NCI-H2196 (cell line): ENCODE data around the gene SCLY.

ENCODE experiments used
- DNase-seq: peaks from one replicate; lab custom pipeline; 2025; ENCODE audit not compliant: unreplicated experiment; lab: John Stamatoyannopoulos, UW

Gene SCLY

DNA sequence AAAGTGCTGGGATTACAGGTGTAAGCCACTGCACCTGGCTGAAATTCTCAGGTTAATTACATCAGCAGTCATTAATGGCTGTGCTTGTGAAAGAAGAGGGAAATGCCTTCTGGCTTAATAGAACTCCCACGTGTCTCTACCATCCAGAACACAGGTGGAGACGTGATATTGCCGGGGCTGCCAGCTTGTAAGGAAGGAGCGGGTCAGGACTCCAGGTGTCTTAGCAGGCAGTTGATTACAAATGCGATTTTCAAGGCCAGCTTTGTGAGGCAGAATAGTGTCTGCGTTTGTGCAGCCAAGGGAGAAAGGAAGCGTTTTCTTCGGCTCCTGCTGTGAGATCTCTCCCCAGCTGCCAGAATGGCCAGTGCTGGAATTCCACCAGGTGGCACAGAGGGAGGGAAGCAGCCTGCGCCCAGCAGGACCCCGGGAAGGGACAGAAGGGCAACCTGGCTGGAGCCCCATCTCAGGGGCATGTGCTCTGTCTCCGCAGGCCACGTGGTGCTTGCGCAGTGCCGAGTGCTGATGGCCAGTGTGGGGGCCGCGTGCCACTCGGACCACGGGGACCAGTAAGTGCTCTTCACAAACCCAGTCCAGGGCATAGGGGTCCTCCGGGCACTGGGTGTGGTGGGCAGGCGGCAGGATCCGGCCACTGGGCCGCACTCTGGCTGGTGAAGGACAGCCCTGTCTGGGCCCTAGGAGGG, 35.7 kb downstream of the SCLY start:
- DNase-seq: peak; percentile 67

DNA sequence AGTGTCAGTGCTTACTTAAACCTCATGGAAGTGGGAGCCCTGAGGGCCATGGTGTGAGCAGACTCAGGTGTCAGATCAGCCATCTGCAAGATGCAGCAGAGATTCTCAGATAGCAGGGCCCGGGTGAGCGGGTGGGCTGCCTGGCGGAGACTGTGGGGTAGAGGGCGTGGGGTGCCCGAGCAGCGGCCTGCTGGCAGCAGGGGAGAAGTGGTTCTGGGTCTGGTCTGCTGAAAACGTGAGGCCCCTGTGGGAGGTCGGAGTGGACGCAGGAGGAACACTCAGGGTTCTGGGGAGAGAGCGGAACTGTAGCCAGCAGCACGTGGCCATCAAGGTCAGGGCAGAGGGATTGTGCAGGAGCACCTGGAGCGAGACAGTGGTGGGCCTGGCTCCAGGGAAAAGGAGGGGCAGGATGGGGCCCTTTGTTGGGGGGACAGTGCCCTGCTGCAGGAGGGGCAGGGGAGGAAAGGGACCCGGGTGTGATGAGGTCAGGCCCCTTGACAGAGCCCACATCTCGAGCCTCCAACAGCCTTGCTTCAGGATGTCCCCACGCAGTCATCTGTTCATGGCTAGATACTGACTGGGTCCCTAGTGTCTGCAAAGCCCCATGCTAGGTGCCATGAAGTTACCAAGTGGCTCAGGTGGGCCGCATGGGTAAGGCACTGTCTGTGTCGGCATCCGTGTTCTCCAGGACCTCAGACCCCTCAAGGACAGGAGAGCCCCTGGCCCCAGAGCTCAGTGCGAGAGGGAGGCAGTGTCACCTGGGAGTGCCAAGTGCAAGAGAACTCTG, 36.6 kb downstream of the SCLY start:
- DNase-seq: no peak

DNA sequence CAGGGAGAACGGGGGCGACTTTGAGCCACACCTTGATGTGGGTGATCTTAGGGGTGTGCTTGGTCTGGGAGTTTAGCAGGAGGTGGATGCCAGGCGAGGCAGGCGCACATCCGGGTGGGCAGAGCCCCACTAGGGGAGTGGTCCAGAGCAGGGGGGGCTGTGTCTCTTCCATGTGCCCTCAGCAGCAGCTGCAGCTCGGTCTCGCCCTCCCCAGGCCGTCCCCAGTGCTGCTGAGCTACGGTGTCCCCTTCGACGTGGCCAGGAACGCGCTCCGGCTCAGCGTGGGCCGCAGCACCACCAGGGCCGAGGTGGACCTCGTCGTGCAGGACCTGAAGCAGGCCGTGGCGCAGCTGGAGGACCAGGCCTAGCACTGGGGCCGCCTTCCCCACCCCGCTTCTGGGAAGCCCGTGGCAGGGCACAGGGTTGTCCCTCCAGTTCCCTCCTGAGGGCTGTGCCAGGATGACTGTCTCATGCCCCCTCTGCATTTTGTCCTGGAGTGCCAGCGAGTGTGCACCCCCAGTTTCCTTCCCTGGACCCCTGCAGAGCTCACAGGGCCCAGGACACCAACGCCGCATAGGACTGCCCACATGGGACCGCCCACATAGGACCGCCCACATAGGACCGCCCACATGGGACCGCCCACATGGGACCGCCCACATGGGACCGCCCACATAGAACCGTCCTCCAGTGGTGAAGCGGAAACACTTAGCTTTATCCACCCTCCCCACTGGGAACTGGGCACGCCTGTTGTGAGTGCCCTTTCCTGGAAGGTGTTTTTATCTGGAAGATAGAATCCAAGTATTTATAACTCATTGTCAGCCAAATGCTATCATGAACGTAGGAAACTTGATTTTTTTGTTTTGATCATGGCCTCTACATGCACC, 37.4 kb downstream of the SCLY start:
- DNase-seq: peak; percentile 52

DNA sequence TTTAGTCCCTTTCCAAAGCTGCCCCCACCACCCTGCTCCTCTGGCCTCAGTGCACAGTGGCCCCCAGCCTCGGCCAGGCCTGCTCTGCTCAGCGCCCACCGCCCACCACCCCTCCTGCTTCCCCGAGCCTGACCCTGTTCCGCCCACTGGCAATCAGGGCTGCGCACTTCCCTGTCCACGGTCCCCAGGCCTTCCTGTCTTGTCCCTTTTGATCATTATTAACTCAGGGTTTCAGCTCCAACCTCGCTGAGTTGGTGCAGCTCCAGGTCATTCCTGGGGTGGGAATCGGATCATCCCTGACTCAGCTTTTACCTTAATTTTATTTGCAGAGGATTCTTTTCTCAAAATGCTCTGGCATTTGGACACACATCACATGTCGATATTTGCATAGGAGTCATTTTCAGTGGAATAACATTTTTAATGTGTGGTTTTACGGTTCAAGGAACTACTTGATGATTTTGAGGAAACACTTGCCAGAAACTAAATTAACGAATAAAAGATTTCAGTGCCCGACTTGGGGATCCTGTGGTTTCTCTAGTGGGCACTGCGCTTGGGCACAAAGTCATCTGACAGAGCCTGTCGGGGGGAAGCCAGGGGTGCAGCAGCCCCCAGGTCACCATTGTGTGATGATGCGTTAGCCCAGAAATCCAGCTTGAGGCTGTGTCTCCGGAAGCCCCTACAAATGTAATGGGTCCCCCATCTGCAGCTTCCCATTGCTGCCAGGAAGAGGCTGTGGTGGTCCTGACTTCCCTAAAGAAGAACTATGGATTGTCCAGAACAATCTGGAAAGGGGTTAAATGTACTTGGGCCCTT, 38.3 kb downstream of the SCLY start:
- no peak for DNase-seq

DNA sequence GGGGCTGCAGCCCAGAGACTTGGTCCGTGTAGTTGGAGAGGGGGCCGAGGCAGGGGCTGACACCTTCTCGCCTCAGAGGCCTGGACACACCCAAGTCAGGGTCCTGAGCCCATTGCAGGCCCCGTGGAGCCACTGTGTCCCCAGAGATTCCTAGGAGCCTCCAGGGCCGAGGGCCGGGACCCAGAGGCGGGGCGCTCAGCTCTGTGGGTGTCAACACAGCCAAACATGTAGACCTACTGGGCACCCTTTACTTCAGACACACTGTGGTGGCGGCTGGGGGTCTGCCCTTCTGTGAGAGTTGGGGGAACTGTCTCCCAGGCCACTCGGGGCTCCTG, 38.9 kb downstream of the SCLY start:
- DNase-seq: no peak

DNA sequence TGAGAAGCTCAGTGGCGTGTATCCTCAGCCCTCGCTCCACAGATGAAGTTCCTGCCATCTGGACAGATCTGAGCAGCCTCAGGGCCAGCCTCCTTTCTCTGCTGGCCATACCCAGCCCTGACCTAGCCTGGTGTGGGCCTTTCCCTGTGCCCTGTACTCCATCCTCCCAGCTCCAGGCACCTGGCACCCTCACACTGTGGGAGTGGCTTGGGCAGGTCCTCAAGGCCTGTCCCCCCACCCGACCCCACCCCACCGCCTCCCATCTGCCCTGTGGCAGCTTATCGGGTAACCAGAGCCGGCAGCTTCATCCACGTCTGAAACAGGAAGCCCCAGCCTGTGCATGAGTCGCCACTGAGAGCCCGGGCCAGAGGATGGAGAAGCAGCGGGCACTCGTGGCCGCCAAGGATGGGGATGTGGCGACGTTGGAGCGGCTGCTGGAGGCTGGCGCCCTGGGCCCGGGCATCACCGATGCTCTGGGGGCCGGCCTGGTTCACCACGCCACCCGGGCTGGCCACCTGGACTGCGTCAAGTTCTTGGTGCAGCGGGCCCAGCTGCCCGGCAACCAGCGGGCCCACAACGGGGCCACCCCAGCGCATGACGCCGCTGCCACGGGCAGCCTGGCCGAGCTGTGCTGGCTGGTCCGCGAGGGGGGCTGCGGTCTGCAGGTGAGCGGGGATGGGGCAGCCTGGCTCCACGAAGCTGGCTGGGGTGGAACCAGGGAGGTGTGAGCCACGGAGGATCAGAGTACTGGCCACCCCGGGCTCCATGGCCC, 39.4 kb downstream of the SCLY start, which contains the start of gene ESPNL:
TSS of gene ESPNL (plus strand) at position 292 of the 772 bp plus-strand sequence. CDS start at position 372, 80 bp downstream.
- DNase-seq: no peak

DNA sequence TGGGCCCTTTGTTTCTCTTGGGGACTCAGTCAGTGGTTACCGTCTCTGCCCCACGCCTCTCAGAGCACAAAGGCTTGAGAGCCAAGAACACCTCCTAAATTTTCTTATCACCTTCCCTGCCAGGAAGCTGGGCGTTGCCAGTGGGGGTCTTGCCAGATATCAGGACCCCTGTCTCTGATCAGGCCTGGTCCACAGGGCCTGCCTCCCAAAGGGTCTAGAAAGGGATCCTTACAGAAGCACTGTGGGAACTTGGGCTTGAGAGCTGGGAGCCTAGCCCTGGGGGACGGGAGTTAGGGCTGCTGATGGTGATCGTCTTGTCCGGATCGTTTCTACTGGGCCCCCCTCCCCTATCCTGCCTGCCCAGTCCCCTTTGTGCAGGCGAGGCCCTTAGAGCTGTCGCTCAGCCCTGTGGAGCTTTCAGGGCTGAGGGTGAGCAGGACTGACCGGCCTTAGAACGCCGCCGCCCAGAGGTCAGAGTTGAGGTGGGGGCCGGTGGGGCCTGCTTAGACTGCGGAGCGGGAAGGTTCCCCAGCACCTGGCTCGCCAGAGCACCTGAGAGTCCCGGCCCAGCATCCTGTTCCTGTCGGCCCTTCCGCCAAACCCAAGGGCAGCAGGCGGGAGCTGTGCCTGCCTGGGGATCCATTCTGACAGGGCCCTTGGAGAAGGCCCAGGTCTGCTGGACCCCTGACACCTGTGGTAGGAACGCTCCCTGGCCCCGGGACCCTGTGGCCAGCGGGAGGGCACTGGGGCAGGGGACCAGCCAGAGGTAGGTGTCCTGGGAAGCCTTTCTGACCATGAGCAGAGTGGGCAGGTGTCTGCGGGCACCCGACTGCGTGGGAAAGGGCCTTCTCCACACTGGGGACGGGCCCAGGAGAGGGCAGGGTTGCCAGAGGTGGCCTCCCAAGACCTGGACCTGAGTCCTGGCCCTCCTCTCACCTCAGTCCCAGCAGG, 40.3 kb downstream of the SCLY start:
- no peak for DNase-seq

DNA sequence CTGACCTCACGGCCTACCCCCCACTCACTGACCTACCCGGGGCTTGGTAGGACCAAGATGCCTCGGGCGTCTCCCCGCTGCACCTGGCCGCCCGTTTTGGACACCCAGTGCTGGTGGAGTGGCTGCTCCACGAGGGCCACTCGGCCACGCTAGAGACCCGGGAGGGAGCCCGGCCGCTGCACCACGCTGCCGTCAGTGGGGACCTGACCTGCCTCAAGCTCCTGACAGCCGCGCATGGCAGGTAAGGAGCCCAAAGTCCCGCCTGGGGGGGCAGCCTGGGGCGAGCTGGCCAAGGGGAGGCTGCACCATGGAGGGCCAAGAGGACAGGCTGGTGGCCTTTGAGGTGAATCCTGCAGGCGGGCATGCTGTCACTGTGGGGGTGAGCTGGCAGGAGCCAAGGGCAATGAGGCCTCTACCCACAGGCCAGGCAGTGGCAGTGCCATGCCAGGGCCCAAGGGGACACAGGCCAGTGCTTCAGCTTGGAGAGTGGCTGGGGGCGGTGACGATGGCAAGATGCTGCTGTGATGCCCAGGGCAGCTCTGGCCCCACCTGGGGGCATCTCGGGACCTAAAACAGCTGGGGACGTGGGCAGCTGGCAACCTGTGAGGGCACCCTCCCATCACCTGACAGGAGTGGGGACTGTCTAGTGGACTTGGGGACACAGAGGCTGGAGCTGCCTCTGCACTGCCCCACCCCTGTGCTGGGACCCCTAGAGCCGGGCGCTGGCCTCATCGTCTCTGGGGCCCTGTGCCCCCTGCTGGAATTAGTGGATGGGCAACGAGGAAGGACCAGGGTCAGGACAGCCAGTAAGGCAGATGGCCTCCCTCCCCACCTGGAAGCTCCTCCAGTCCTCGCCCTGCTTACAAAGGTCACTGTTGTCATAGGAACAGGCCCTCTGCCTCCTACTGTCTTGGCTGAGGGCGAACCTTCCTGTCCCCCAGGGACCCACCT, 41.4 kb downstream of the SCLY start:
- DNase-seq: no peak

DNA sequence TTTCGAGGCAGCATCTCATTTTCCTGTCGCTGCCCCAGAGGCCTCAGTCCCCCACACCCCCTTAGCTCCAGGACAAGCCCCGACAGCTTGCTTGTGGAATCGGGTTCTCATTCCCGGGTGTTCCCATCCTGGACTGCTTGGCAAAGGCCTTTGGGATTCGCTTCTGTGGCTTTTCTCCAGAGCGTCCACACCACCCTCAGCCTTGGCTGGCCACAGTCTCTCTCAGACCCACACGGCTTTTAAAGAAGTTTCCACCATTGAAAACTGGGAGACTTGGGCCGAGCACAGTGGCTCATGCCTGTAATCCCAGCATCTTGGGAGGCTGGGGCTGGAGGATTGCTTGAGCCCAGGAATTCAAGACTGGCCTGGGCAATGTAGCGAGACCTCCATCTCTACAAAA, 42.1 kb downstream of the SCLY start:
- no peak for DNase-seq

DNA sequence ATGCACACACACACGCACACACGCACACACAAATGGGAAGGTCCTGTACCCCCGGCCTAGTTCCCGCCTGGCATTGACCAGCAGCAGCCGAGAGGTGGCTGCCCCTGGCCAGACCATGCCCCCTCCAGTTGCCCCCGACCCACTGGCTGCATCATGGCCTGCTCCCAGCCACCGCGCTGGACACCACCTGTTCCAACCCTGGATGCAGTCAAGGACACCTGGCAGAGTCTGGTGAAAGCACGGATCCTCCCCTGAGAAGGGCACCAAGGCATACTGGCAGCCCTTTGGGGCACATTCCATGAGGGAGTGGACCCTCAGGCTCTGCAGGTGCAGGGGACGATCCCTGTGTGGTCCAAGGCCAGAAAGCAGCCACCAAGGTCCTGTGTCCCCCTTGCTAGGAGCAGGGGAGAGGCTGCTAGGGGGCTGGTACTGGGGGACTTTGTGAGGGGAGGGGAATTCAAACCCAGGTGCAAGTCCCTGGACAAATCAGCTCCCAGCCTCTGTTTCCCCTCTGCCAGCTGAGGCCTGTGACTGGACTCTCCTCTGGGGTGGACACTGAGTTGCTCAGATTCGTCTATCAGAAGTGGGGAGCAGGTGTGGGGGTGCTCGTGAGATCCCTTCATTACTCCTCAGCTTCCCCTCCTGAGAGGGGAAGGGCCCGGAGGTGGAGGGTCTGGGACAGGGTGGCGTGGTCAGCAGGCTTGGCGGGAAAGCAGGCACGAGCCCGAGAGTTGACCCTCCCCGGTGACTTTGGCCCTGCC, 42.8 kb downstream of the SCLY start:
- DNase-seq: no peak

DNA sequence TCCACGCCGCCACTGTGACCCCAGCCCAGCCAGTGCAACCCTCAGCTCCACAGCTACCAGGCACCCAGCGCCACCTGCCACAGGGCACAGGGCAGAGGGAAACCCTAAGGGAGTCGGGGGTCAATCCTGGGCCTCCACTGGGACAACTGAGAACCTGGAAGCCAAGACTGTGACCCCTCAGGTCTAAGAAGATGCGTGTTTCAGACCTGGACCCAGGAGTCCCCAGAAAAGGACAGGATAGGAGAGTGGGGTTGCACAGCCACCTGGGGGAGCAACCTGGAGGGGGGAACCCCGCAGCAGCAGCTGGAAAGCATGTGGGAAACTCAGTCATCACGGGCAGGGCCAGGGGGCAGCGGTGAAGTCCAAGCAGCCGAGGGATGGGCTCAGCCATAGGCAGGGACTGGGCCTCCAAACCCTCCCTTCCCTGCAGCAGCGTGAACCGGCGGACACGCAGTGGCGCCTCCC, 43.5 kb downstream of the SCLY start:
- DNase-seq: no peak

DNA sequence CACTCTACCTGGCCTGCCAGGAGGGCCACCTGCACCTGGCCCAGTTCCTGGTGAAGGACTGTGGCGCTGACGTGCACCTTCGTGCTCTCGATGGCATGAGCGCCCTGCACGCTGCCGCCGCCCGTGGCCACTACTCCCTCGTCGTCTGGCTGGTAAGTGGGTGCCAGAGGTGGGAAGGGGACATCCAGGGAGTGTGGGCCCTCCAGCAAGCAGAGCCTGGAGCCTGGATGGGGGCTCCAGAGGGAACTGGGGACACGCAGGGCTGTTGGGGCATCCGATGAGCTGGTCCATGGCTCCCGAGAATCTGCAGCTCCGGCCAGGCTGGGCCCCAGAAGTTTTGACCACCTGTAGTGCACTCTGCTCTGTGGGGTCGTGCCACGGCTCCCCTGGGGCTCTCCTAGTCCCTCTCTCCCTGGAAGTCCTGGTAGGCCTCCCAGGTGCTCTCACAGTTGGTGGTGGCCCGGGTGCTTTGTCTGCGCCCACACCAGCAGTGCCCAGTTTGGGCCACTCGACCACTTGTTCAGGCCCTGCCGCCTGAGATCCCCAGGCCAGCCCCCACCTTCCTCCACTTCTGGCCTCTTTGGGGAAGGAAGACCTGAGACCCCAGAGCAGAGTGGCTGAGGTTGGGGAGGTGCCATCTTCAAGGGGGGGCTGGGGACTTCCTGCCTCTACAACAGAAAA, 44.0 kb downstream of the SCLY start:
- DNase-seq: no peak

DNA sequence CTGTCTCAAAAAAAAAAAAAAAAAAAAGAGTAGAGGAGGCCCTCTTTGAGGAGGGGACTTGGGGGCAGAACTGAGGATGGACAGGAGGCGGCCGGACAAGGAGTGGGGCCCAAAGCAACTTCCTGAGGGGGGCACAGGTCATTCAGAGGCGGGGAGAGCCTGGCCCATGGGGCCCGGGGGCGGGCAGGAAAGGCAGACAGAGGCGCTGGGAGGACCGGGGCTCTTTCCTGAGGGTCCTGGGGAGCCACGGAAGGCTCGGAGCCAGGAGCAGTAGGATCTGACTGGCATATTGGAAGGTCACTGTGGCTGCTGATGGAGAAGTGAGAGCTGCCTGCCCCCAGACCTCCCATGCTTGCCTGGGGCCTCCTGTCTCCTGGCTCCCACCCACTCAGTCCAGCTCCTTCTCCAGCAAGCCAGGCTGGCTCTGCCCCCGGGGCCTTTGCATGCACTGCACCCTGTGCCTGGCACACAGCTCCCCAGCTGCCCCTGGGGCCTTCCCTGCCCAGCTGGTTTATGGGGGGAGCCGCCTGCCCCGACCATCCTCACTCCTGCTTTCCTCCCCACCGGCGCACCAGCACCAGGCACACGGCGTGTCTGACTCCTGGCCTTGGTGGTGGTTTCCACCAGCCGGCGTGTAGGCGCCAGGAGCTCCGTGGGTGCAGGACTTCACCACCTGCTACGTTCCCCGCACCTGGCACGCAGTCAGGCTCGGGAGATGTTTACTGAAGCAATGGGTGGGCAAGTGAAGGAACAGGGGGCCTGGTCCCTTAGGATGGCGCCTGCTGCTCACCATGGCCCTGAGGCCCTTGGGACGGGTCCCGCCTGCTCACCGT, 44.9 kb downstream of the SCLY start:
- no peak for DNase-seq

DNA sequence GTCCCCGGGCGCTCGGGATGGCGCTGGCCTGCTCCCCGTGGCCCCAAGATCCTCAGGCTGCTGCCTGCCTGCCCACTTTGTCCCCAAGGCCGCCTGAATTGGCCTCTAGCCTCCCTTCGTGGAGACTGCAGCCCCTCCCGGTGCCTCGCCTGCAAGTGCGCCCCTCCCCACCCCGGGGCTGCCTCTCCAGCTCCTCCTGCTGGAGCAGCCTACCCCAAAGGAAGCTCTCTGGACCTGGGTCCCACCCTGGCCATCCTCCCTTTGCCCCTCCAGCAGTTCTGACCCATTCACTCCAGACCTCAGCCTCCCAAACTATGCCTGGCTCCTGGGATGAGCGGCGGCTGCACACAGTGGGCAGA, 45.5 kb downstream of the SCLY start:
- no peak for DNase-seq

DNA sequence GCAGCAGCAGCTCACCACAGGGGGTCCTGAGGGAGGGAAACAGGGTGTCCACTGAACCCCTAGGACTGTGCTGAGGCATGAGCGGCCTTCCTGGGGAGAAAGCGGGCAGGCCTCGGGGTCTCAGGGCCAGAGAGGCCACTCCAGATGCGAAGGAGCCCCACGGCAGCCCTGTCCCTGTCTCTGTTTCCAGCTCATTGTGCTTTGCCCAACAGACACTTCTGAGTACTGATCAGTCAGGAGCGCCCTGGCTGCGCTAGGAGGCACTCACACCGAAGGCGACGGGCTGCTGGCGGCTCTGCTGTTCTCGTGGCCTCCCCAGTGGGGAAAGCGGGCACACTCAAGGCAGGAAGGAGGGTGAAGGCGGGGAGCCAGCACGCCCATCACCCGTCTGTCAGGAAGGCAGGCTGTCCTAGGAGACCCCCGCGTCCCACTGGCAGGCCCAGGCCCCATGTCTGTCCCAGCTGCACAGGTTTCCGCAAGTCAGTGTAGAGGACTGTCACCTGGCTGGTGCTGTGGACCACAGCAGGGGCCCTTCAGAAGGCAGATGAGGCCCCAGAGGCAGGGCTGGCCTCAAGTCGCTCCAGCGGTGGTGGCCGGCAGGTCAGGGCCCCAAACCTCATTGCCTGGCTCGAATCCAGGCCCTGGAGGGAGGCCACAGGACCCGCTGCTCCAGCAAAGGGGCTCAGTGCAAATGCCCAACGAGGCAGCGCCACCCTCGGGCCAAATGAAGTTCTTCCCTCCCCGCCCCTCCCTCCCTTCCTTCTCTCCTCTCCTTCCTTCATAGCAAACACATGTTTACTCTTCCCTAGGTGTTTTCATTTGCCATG, 46.1 kb downstream of the SCLY start:
- DNase-seq: peak; percentile 28
